GM23338 (cell line): Measurements from ENCODE around the gene SAMD13.

Experiments used
- EZH2 ChIP-seq: fragments of 200-600 bp; sonication (generic); IDR thresholded peaks from one replicate; pipeline ENCODE4 v1.8.0; 2017; ENCODE audit warnings: antibody characterized with exemption, mild to moderate bottlenecking, low read depth; ENCODE audit not compliant: unreplicated experiment
- EZH2phosphoT487 ChIP-seq: fragments of 200-600 bp; sonication (generic); IDR thresholded peaks from one replicate; pipeline ENCODE4 v1.8.1; 2018; ENCODE audit warnings: antibody characterized with exemption; ENCODE audit not compliant: unreplicated experiment
- POLR2AphosphoS5 ChIP-seq: IDR thresholded peaks from 2 replicates; pipeline ENCODE4 v1.6.1; 2016; ENCODE audit warnings: antibody characterized with exemption, low read depth
- TF ChIP-seq, protein P1 (sequence below), 2 experiments: fragments of 200-600 bp in 1 of 2; sonication (generic) in 1 of 2; conservative IDR thresholded peaks; 2 replicates each; pipeline versions ENCODE4 v1.5.1 to v1.6.1; 2016 to 2017; ENCODE audit warnings: antibody characterized with exemption in 2 of 2, low read depth in 2 of 2, mild to moderate bottlenecking in 2 of 2, moderate library complexity in 1 of 2

DNA sequence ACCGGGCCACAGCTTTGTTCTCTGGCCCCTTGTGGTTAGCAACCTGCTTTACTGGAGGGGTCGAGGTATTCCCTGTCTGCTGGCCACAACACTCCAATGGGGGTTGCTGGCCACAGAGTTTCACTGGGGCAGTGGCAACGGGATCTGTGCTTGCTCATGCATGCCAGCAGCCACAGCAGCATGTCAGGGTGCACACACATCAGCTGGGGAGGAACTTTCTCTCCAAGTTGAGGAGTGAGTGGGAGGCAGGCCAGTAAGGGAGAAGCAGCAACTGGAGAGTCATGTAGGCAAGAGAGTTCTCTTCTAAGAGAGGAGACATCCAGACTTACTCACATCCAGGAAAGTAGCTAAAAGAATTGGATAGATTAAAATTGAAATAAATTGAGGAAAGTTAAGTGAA lies 38.0 kb downstream of the SAMD13 start:
- TF ChIP-seq, protein P1, sequence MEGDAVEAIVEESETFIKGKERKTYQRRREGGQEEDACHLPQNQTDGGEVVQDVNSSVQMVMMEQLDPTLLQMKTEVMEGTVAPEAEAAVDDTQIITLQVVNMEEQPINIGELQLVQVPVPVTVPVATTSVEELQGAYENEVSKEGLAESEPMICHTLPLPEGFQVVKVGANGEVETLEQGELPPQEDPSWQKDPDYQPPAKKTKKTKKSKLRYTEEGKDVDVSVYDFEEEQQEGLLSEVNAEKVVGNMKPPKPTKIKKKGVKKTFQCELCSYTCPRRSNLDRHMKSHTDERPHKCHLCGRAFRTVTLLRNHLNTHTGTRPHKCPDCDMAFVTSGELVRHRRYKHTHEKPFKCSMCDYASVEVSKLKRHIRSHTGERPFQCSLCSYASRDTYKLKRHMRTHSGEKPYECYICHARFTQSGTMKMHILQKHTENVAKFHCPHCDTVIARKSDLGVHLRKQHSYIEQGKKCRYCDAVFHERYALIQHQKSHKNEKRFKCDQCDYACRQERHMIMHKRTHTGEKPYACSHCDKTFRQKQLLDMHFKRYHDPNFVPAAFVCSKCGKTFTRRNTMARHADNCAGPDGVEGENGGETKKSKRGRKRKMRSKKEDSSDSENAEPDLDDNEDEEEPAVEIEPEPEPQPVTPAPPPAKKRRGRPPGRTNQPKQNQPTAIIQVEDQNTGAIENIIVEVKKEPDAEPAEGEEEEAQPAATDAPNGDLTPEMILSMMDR (conservative IDR thresholded peaks at IDR 0.05; ENCODE audit: low read depth in 2 of 2) = no peak
- no peak for TF ChIP-seq EZH2
- no peak for TF ChIP-seq POLR2AphosphoS5
- TF ChIP-seq EZH2phosphoT487 = no peak
